Breast epithelium (tissue), 3 donors: ENCODE measurements around the gene DUS2.

ENCODE experiments used
- CTCF ChIP-seq, 3 donors: fragments of 450-650 bp; IDR thresholded peaks; one replicate each; pipeline ENCODE4 v1.5.1; 2016 to 2017; ENCODE audit warnings: antibody characterized with exemption in 3 of 3, mild to moderate bottlenecking in 3 of 3, moderate library complexity in 3 of 3
- POLR2A ChIP-seq: fragments of 450-650 bp; IDR thresholded peaks from one replicate; pipeline ENCODE4 v1.6.1; 2016; ENCODE audit warnings: antibody characterized with exemption, mild to moderate bottlenecking, moderate library complexity

- TF ChIP-seq CTCF (IDR thresholded peaks at IDR 0.05) = no peak
- no peak for TF ChIP-seq POLR2A
Observed at GRCh38 chr16:68055395-68055794, 32.3 kb downstream of the DUS2 start.
